ENCODE results near the gene MT1A.

DNA sequence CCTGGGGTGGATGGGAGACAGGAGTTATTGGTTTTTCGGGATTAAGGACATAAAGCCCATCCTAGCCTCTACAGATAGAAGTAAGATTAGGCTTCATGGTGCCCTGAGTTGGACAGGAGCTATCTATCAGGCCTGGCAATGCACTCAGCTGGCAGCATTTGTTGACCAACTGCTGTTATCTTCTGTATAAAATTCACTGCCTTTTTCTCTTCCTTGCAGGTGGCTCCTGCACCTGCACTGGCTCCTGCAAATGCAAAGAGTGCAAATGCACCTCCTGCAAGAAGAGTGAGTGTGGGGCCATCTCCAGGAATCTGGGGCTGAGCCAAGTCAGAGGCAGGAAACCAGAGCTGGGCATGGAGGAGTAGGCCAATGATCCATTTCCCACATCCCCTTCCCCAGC, 579 bp downstream of the MT1A start:
- TF ChIP-seq GATA2 (IDR thresholded peaks at IDR 0.05; ENCODE audit: low read depth, low read length) (no peak), GATA3 (IDR thresholded peaks at IDR 0.05; ENCODE audit: low read depth, low read length) (no peak)
